AG09319 (cell line): ENCODE results near the gene IL1B.

ENCODE experiments used
- DNase-seq: peaks from one replicate; pipeline ENCODE4 v3.0.0-alpha.2; 2010; ENCODE audit warnings: low read depth; ENCODE audit errors: extremely low read depth
- TF ChIP-seq, protein P1 (sequence below): IDR thresholded peaks from 2 replicates; pipeline ENCODE4 v1.5.1; 2011; ENCODE audit warnings: low read depth, mild to moderate bottlenecking, inconsistent platforms, low read length, moderate library complexity

The IL1B gene

DNA sequence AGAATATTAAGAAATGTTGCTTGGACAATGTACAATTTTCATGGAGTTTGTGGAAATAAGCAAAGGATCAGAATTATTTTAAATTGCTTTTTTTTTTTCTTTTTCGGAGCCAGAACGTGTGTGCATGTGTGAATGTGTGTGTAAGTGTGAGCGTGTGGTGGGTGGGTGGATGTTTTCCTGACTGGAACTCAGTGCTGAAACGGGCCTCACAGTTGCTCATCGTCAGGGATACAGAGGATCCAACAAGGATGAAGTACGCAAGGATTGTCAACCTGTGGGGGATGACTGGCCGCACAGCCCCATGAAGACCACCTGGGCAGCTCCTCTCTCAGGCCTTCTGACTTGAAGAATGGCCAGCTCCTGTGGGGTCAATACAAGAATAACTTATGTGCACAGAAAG lies 17.5 kb downstream of the IL1B start:
- TF ChIP-seq, protein P1, sequence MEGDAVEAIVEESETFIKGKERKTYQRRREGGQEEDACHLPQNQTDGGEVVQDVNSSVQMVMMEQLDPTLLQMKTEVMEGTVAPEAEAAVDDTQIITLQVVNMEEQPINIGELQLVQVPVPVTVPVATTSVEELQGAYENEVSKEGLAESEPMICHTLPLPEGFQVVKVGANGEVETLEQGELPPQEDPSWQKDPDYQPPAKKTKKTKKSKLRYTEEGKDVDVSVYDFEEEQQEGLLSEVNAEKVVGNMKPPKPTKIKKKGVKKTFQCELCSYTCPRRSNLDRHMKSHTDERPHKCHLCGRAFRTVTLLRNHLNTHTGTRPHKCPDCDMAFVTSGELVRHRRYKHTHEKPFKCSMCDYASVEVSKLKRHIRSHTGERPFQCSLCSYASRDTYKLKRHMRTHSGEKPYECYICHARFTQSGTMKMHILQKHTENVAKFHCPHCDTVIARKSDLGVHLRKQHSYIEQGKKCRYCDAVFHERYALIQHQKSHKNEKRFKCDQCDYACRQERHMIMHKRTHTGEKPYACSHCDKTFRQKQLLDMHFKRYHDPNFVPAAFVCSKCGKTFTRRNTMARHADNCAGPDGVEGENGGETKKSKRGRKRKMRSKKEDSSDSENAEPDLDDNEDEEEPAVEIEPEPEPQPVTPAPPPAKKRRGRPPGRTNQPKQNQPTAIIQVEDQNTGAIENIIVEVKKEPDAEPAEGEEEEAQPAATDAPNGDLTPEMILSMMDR: no peak
- DNase-seq: no peak

DNA sequence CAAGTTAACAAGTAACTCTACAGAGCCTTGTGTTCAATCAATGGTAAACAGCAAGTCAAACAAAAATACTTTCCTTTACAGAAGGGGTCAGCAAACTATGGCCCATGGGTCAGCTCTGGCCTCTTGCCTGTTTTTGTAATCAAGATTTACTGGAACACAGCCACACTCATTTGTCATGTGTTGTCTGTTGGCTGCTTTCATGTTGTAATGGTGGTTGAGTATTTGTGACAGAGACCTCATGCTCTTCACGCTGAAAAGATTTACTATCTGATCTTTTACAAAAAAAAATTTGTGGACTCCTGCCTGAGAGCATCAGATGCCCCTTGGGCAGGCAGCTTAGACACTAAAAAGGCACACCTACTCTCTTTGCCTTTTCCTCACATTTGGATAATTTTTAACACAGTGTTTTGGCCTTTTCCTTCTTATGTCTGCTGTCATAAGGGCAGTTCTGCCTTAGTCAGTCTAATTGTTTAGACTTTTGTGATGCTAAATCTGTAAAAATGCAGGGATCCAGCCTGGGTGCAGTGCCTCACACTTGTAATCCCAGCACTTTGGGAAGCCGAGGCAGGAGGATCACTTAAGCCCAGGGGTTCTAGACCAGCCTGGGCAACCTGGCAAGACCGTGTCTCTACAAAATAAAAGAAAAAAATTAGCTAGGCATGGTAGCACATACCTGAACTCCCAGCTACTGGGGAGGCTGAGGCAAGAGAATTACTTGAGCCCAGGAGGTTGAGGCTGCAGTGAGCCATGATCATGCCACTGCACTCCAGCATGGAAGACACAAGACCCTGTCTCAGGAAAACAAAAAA lies 18.3 kb downstream of the IL1B start:
- TF ChIP-seq, protein P1: no peak

DNA sequence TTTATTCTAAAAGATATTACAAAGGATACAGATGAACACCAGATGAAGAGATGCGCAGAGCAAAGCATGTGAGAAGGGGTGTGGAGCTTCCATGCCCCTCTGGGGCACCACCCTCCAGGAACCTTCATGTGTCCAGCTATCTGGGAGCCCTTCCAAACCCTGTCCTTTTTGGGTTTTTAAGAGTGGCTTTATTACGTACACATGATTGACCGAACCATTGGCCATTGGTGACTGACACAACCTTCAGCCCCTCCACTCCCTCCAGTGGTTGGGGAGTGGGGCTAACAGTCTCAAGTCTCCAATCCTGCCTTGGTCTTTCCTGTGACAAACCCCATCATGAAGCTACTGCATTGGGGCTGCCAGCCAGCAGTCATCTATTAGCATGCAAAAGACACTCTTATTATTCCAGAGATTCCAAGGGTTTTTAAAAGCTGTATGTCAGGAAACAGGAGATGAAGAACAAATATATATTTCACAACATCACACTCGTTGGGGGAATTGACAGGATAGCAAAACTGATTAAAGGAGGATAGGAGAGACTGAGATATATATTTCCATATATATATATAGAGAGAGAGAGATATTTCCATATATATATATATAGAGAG lies 19.4 kb downstream of the IL1B start:
- no peak for DNase-seq
- TF ChIP-seq, protein P1: no peak

More for the DNA sequence above, 18.3 kb downstream of the IL1B start:
- DNase-seq: no peak

DNA sequence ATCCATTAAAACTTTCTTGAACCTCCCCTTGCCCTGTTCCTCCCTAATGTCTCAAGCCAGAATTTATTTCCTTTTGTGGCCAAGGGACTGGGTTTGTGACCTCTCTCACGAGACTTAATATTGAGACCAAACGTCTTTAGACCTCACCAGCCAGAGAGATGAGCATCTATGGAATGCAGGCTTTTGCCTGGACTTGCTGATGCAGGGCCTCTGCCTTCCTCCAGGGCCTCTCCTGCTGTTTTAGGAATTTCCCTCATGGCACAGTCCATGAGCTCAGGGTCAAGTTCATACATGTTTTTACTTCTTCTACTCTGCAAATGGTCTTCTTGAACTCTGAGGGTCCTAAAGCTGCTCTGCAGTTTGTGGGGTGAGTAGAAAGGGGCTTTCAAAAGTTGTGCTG lies 22.3 kb downstream of the IL1B start:
- TF ChIP-seq, protein P1: no peak
- DNase-seq: no peak

DNA sequence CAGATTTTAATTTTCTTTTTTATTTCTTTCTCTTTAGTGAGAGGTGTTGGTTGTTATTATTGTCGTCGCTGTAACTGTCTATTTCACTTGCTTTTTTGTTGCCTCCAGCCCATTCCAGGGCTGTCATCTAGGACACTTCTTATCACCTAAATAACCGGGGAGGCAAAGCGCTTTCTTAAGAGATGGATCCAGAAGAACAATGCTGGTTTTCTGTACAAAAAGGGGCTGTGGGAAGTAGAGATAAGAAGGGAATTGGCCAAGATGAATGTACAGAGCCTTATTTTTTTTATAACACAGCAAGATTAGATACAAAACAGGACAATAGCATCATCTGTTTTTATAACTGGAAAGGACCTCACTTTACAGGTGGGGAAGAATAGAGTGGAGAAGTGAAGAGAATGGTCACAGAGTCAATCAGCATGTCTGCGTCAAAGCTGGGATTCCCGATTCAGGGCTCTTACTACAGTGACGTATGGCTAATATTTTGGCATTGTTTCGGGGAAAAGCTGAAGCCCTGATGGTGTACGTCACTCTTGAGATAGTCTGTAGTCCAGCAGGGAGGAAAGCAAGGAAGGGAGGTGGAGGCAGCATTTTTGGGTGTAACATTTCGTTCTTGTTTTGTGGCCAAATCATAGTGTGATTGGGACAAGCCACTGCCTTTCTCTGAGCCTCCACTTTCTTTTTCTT lies 23.2 kb downstream of the IL1B start:
- DNase-seq: no peak
- TF ChIP-seq, protein P1: no peak

DNA sequence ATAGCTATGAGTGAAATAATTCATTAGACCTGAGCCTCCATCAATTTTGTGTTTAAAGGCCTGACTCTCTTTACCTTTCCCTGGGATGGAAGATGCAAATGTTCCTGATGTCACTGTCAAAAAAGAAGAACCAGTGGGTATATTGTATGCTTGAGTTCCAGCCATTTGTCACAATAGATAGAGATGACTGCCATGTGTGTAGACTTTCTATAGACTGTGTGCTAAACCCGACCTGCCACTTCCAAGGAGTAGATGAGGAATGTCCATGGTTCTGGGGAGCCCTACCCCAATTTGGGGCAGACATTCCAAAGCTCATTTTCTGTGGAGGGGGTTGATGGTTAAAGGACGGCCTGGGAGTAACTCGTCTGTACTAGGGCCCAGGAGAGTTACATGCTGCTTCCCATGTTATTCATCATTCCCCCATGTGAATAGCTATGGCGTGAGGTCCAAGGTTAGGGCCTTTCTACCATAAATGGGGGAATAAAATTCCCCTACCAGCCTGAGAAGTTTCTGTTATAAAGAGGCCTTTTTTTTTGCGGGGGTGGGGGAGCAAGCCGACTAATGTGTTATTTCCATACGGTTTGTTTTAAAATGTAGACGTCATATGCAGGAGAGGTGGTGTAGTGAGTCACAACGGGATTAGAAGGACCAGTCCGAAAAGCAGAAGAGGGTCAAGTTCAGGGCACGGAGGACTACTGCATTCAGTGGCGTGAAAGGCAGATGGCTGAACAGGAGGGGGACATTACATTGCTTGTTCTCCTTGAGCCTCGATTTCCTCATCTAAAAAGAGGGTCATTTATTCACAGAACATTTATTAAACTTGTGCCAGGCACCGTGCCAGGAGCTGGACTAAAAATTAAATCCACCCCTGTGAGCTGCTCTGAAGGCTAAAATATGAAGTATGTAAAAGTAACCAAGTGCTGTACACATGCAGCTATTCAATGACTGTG lies 24.0 kb downstream of the IL1B start:
- no peak for DNase-seq

More for the DNA sequence above, 24.0 kb downstream of the IL1B start:
- TF ChIP-seq, protein P1: no peak
